Panc1 (cell line): ENCODE data around the gene GPBAR1. TPM values are rescaled to one million over a fixed set of nuclear protein-coding genes. Genes with fewer than 3 reads are reported as not detected.

Source experiments
- ATAC-seq: fragments of 200-7000 bp; cut with Tn5 transposase; 2 replicates; pipeline ENCODE4 v1.9.1; 2020; ENCODE audit warnings: mild to moderate bottlenecking, moderate library complexity
- Bru-seq: library from RNA; stranded (reverse); fragments of 400-500 nt; gene quantifications from one replicate; lab custom pipeline; 2021; lab: Mats Ljungman, UMichigan
- BruChase-seq, 2 experiments: library from RNA; stranded (reverse); fragments of 400-500 nt; gene quantifications; one replicate each; lab custom pipeline; 2021; lab: Mats Ljungman, UMichigan
- BruUV-seq: library from RNA; stranded (reverse); fragments of 400-500 nt; replicated peaks from 2 replicates; lab custom pipeline; 2021; lab: Mats Ljungman, UMichigan
- CTCF ChIA-PET: fragments of 300-600 bp; sonication (Branson Sonifier 250); formaldehyde crosslinking; loops from one replicate; lab custom pipeline; 2022; ENCODE audit warnings: antibody characterized with exemption; lab: Charles Lee
- POLR2A ChIA-PET: fragments of 300-600 bp; sonication (Branson Sonifier 250); formaldehyde crosslinking; loops from one replicate; lab custom pipeline; 2022; ENCODE audit warnings: antibody characterized with exemption; lab: Charles Lee
- DNase-seq: peaks from one replicate; pipeline ENCODE4 v3.0.0-alpha.2; 2010; ENCODE audit warnings: low read depth, low spot score
- H3K27ac ChIP-seq: 2 replicates; pipeline ENCODE4 v1.5.1; 2011; ENCODE audit warnings: mild to moderate bottlenecking, low read length, inconsistent platforms
- H3K27me3 ChIP-seq: fragments of 200-500 bp; sonication (Bioruptor generic); 2 replicates; pipeline ENCODE4 v1.6.0; 2014; ENCODE audit warnings: low read length, inconsistent platforms; ENCODE audit not compliant: control insufficient read depth, insufficient read depth
- H3K36me3 ChIP-seq: fragments of 200-500 bp; sonication (Bioruptor generic); 2 replicates; pipeline ENCODE4 v1.5.1; 2014; ENCODE audit warnings: inconsistent platforms, mild to moderate bottlenecking, low read length, moderate library complexity; ENCODE audit not compliant: control insufficient read depth, insufficient read depth
- H3K4me1 ChIP-seq: 2 replicates; pipeline ENCODE4 v1.5.1; 2011; ENCODE audit warnings: inconsistent platforms, mild to moderate bottlenecking, low read length, moderate library complexity; ENCODE audit not compliant: control insufficient read depth, insufficient read depth
- H3K4me3 ChIP-seq, 2 experiments: 2 replicates each; pipeline ENCODE4 v1.5.1; 2011 to 2012; ENCODE audit warnings: low read depth in 2 of 2, low read length in 2 of 2, mild to moderate bottlenecking in 2 of 2, inconsistent platforms in 1 of 2, moderate library complexity in 1 of 2
- H3K9me3 ChIP-seq: fragments of 200-500 bp; sonication (Bioruptor generic); 2 replicates; pipeline ENCODE4 v1.5.1; 2014; ENCODE audit warnings: low read depth, mild to moderate bottlenecking, inconsistent platforms, low read length, moderate library complexity; ENCODE audit not compliant: control insufficient read depth, insufficient read depth
- POLR2AphosphoS5 ChIP-seq: IDR thresholded peaks from 2 replicates; pipeline ENCODE4 v1.6.1; 2012; ENCODE audit warnings: mild to moderate bottlenecking, low read depth, low read length, moderate library complexity
- REST ChIP-seq, 2 experiments: IDR thresholded peaks; 2 replicates each; pipeline ENCODE4 v1.6.1; 2011 to 2012; ENCODE audit warnings: low read depth in 2 of 2, control low read depth in 1 of 2, low read length in 1 of 2, mild to moderate bottlenecking in 1 of 2, moderate library complexity in 1 of 2; ENCODE audit not compliant: insufficient read depth in 1 of 2
- SIN3A ChIP-seq: IDR thresholded peaks from 2 replicates; pipeline ENCODE4 v1.6.1; 2012; ENCODE audit warnings: low read depth, mild to moderate bottlenecking, low read length, moderate library complexity, borderline replicate concordance; ENCODE audit not compliant: insufficient read depth
- TCF7L2 ChIP-seq: IDR thresholded peaks from 2 replicates; pipeline ENCODE4 v1.6.1; 2011; ENCODE audit warnings: mild to moderate bottlenecking, low read depth, low read length, inconsistent platforms
- in situ Hi-C: cut with HindIII; loops from 2 replicates; pipeline ENCODE4 v1.10.0; 2016; ENCODE audit warnings: low sequenced_read_pairs, low pct_unique_long_range_greater_than_20kb
- intact Hi-C: fragments of 100-400 bp; cut with micrococcal nuclease; formaldehyde crosslinking; loops from one replicate; pipeline ENCODE4 v1.10.0; 2022; ENCODE audit not compliant: unreplicated experiment
- long read RNA-seq: library from polyadenylated mRNA; unstranded; transcript quantifications from one replicate; pipeline ENCODE4 v2.0.0, GENCODE V29; 2021; ENCODE audit not compliant: unreplicated experiment
- polyA plus RNA-seq: library from polyadenylated mRNA; unstranded; fragments of >200 nt; gene quantifications from one replicate; pipeline ENCODE4 v1.2.1, GENCODE V29; 2012; ENCODE audit warnings: missing spikeins; ENCODE audit not compliant: insufficient read length
- total RNA-seq: library from RNA; stranded (reverse); gene quantifications from one replicate; pipeline ENCODE4 v1.2.1, GENCODE V29; 2021; ENCODE audit not compliant: unreplicated experiment
- TF ChIP-seq, protein P1 (sequence below): fragments of 450-650 bp; IDR thresholded peaks from 2 replicates; pipeline ENCODE4 v1.5.1; 2017; ENCODE audit warnings: mild to moderate bottlenecking

Gene GPBAR1, protein sequence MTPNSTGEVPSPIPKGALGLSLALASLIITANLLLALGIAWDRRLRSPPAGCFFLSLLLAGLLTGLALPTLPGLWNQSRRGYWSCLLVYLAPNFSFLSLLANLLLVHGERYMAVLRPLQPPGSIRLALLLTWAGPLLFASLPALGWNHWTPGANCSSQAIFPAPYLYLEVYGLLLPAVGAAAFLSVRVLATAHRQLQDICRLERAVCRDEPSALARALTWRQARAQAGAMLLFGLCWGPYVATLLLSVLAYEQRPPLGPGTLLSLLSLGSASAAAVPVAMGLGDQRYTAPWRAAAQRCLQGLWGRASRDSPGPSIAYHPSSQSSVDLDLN
- total RNA-seq (0.18 TPM), Bru-seq, nascent RNA (percentile 35 among the genes with signal in this experiment), BruChase-seq, experiment 1, labeled RNA remaining after a 2-hour chase (percentile 29 among the genes with signal in this experiment), BruChase-seq, experiment 2, labeled RNA remaining after a 6-hour chase (percentile 31 among the genes with signal in this experiment)
- 0.47 TPM for polyA plus RNA-seq
- long read RNA-seq: 0 reads

DNA sequence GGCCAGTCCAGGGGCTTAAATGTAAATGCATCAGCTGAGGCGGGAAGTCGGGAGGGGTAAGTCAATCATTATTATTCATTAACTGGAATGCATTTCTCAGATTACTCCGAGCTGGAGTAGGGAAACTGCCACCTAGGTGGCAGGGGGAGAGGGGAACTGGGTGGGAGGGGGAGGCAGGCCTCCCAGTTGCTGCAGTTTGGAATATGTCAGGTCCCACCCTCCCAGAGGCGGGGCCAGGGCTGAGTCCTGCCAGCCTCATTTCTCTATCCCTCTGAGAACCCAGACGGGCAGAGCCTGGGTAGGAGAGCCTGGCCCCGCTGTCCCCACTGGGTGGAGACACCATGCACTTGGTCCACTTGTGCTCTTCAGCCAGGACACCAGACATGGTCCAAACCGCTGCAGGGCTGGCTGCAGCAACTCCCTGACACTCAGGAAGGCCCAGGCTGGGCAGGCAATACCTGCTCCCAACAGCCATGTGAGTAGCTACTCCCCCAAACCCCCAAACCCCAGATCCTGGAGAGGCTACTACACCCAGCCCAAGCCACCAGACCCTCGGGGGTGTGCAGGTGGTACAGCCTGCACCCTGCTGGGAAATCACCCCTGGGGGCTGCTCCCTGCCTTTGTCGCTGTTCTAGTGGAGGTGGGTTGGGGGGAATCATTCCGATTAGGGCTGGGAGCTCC lies at the start of gene GPBAR1:
Gene GPBAR1, plus strand, starts transcription at position 274 of the 681 bp plus-strand sequence. CDS start 1,710 bp downstream, outside the sequence.
- H3K4me1 ChIP-seq: peaks cover 8% of the 10 kb centered on the region; the same call in 1 of the 2 replicates
- POLR2A ChIA-PET: interaction anchor here (0.5 to 0.6 kb wide), 2 partner anchors 26 to 946 kb away, joined by 3 to 6 read pairs; no protein-coding TSS in a partner anchor
- intact Hi-C loops (no loop called here), in situ Hi-C loops (no loop called here)
- no TSS peak for BruUV-seq
- no peak for DNase-seq
- H3K27me3 ChIP-seq: no peaks in the 10 kb centered on the region
- TF ChIP-seq TCF7L2: no peak
- no peak for TF ChIP-seq SIN3A
- no peak for TF ChIP-seq POLR2AphosphoS5
- no peak for TF ChIP-seq REST (IDR thresholded peaks at IDR 0.05; ENCODE audit: insufficient read depth in 1 of 2, low read depth in 2 of 2, low read length in 1 of 2)
- TF ChIP-seq, protein P1, sequence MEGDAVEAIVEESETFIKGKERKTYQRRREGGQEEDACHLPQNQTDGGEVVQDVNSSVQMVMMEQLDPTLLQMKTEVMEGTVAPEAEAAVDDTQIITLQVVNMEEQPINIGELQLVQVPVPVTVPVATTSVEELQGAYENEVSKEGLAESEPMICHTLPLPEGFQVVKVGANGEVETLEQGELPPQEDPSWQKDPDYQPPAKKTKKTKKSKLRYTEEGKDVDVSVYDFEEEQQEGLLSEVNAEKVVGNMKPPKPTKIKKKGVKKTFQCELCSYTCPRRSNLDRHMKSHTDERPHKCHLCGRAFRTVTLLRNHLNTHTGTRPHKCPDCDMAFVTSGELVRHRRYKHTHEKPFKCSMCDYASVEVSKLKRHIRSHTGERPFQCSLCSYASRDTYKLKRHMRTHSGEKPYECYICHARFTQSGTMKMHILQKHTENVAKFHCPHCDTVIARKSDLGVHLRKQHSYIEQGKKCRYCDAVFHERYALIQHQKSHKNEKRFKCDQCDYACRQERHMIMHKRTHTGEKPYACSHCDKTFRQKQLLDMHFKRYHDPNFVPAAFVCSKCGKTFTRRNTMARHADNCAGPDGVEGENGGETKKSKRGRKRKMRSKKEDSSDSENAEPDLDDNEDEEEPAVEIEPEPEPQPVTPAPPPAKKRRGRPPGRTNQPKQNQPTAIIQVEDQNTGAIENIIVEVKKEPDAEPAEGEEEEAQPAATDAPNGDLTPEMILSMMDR: no peak; the same call in 1 of the 2 replicates
- H3K9me3 ChIP-seq: no peaks in the 10 kb centered on the region
- no peak within 1 kb of the TSS for H3K4me3 ChIP-seq
- CTCF ChIA-PET: no interaction called here
- no peak within 1 kb of the TSS for H3K27ac ChIP-seq
- peaks cover 2% of the 10 kb centered on the region; the same call in 1 of the 2 replicates for H3K36me3 ChIP-seq
- ATAC-seq: peak; percentile 49

DNA sequence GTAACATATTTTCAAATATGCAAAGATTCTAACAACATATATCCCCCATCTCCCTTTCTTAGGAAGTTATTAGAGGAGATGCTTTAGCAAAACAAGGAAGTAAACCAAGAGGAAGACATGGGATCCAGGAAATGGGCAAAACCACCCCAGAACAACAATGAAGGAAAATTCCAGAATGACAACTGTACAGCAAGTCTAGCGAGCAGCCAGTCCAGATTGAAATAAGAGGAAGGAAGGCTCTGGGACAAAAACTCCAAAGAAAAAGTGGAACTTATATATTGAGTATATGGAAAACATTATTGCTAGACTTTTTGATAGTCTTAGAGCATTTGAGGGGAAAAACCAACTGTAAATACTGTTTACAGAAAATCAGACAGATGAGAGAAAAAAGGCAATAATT lies 46.7 kb upstream of the GPBAR1 start:
- TF ChIP-seq TCF7L2: no peak
- no peak for TF ChIP-seq POLR2AphosphoS5
- TF ChIP-seq SIN3A: no peak
- no peak for TF ChIP-seq REST (IDR thresholded peaks at IDR 0.05; ENCODE audit: insufficient read depth in 1 of 2, low read depth in 2 of 2, low read length in 1 of 2)
- TF ChIP-seq, protein P1: no peak
- BruUV-seq: no TSS peak
- no peaks in the 10 kb centered on the region for H3K27me3 ChIP-seq
- in situ Hi-C loops (no loop called here), intact Hi-C loops (no loop called here)
- peaks cover 4% of the 10 kb centered on the region for H3K36me3 ChIP-seq
- ChIA-PET POLR2A (no interaction called here), CTCF (no interaction called here)
- H3K9me3 ChIP-seq: 0 out of 2 replicates have a peak, but pooled peaks cover 2% of the 10 kb centered on the region
- ATAC-seq (no peak), DNase-seq (no peak)
- no peak overlapping the region for H3K27ac ChIP-seq
- H3K4me1 ChIP-seq: peaks cover 16% of the 10 kb centered on the region
- H3K4me3 ChIP-seq: no peak overlapping the region
